WTC11 (cell line): ENCODE measurements around the gene KDM3B. TPM values are rescaled to one million over a fixed set of nuclear protein-coding genes. Genes with fewer than 3 reads are reported as not detected.
A peak's percentile ranks its signal among the peaks of the same experiment; 100 is the strongest.

Experiments used
- ATAC-seq: fragments of 200-7000 bp; cut with Tn5 transposase; 2 replicates; pipeline ENCODE4 v1.10.0; 2021; ENCODE audit warnings: mild to moderate bottlenecking, moderate library complexity
- CTCF ChIA-PET: fragments of 300-600 bp; sonication (Branson Sonifier 250); formaldehyde crosslinking; loops from one replicate; lab custom pipeline; 2021; ENCODE audit warnings: antibody characterized with exemption; lab: Charles Lee
- POLR2A ChIA-PET: fragments of 350-600 bp; sonication (Branson Sonifier 250); formaldehyde crosslinking; loops from one replicate; lab custom pipeline; 2021; ENCODE audit warnings: antibody characterized with exemption; lab: Charles Lee
- DNase-seq: peaks from one replicate; pipeline ENCODE4 v3.0.0; 2021; ENCODE audit warnings: low spot score
- H3K27ac Mint-ChIP-seq: 2 replicates; pipeline ENCODE4 v1.8.0; 2021; ENCODE audit warnings: mixed read lengths
- H3K27me3 Mint-ChIP-seq: 2 replicates; pipeline ENCODE4 v1.8.0; 2021; ENCODE audit warnings: low read depth, mild to moderate bottlenecking, moderate library complexity, mixed read lengths
- H3K36me3 Mint-ChIP-seq: 2 replicates; pipeline ENCODE4 v1.8.0; 2021; ENCODE audit warnings: mixed read lengths
- H3K4me1 Mint-ChIP-seq: 2 replicates; pipeline ENCODE4 v1.8.0; 2022; ENCODE audit warnings: mixed read lengths
- H3K4me3 Mint-ChIP-seq: 2 replicates; pipeline ENCODE4 v1.8.0; 2021; ENCODE audit warnings: mild to moderate bottlenecking, moderate library complexity, mixed read lengths
- H3K9me3 Mint-ChIP-seq: 2 replicates; pipeline ENCODE4 v1.8.0; 2021; ENCODE audit warnings: mixed read lengths
- ATF1 ChIP-seq: sonication (generic); formaldehyde crosslinking; IDR thresholded peaks from 2 replicates; pipeline ENCODE4 v1.8.1; 2023; ENCODE audit warnings: mild to moderate bottlenecking, moderate library complexity, missing genetic modification reagents
- ATF3 ChIP-seq: sonication (generic); formaldehyde crosslinking; conservative IDR thresholded peaks from 2 replicates; pipeline ENCODE4 v1.8.1; 2022; ENCODE audit warnings: mild to moderate bottlenecking, missing genetic modification reagents
- ATF6 ChIP-seq: sonication (generic); formaldehyde crosslinking; IDR thresholded peaks from 2 replicates; pipeline ENCODE4 v1.8.1; 2023; ENCODE audit warnings: mild to moderate bottlenecking, missing genetic modification reagents
- E2F1 ChIP-seq: sonication (generic); formaldehyde crosslinking; IDR thresholded peaks from 2 replicates; pipeline ENCODE4 v1.8.0; 2022; ENCODE audit warnings: mild to moderate bottlenecking, missing genetic modification reagents
- FOXK1 ChIP-seq: sonication (generic); formaldehyde crosslinking; IDR thresholded peaks from 2 replicates; pipeline ENCODE4 v1.8.0; 2022; ENCODE audit warnings: mild to moderate bottlenecking, moderate library complexity, missing genetic modification reagents
- FOXP1 ChIP-seq: sonication (generic); formaldehyde crosslinking; IDR thresholded peaks from 2 replicates; pipeline ENCODE4 v1.8.0; 2022; ENCODE audit warnings: missing genetic modification reagents, mild to moderate bottlenecking, moderate library complexity, borderline replicate concordance
- GTF2I ChIP-seq: fragments of 250-450 bp; sonication (Bioruptor Pico); conservative IDR thresholded peaks from 2 replicates; pipeline ENCODE4 v1.4.0; 2021; ENCODE audit warnings: mild to moderate bottlenecking
- IRF2 ChIP-seq: sonication (generic); formaldehyde crosslinking; IDR thresholded peaks from 2 replicates; pipeline ENCODE4 v1.8.0; 2022; ENCODE audit warnings: low read depth, missing genetic modification reagents, borderline replicate concordance
- MAX ChIP-seq: sonication (generic); formaldehyde crosslinking; IDR thresholded peaks from 2 replicates; pipeline ENCODE4 v1.8.0; 2022; ENCODE audit warnings: mild to moderate bottlenecking, missing genetic modification reagents
- NFE2L1 ChIP-seq: sonication (generic); formaldehyde crosslinking; IDR thresholded peaks from 2 replicates; pipeline ENCODE4 v1.8.1; 2023; ENCODE audit warnings: missing genetic modification reagents
- NFYB ChIP-seq: sonication (generic); formaldehyde crosslinking; conservative IDR thresholded peaks from 2 replicates; pipeline ENCODE4 v1.8.0; 2022; ENCODE audit warnings: low read depth, missing genetic modification reagents
- NR3C1 ChIP-seq: sonication (generic); formaldehyde crosslinking; conservative IDR thresholded peaks from 2 replicates; pipeline ENCODE4 v1.8.1; 2023; ENCODE audit warnings: low read depth, mild to moderate bottlenecking, missing genetic modification reagents
- PREB ChIP-seq: sonication (generic); formaldehyde crosslinking; IDR thresholded peaks from 2 replicates; pipeline ENCODE4 v1.8.1; 2022; ENCODE audit warnings: mild to moderate bottlenecking, missing genetic modification reagents, moderate library complexity, borderline replicate concordance
- SP1 ChIP-seq: sonication (generic); formaldehyde crosslinking; conservative IDR thresholded peaks from 2 replicates; pipeline ENCODE4 v1.8.1; 2022; ENCODE audit warnings: missing genetic modification reagents
- STAT6 ChIP-seq: sonication (generic); formaldehyde crosslinking; conservative IDR thresholded peaks from 2 replicates; pipeline ENCODE4 v1.8.1; 2023; ENCODE audit warnings: mild to moderate bottlenecking, low read depth, missing genetic modification reagents, moderate library complexity
- USF2 ChIP-seq: sonication (generic); formaldehyde crosslinking; IDR thresholded peaks from 2 replicates; pipeline ENCODE4 v1.8.1; 2023; ENCODE audit warnings: mild to moderate bottlenecking, missing genetic modification reagents, moderate library complexity
- ZNF281 ChIP-seq: sonication (generic); formaldehyde crosslinking; IDR thresholded peaks from 2 replicates; pipeline ENCODE4 v1.8.0; 2023; ENCODE audit warnings: mild to moderate bottlenecking, missing genetic modification reagents
- ZNF671 ChIP-seq: fragments of 250-450 bp; sonication (Bioruptor Pico); IDR thresholded peaks from 2 replicates; pipeline ENCODE4 v1.8.0; 2021; ENCODE audit warnings: mild to moderate bottlenecking
- ZSCAN18 ChIP-seq: fragments of 250-450 bp; sonication (Bioruptor Pico); IDR thresholded peaks from 2 replicates; pipeline ENCODE4 v2.1.2; 2022; ENCODE audit warnings: mild to moderate bottlenecking, moderate library complexity
- total RNA-seq: library from RNA; stranded (reverse); gene quantifications from 3 replicates; pipeline ENCODE4 v1.2.3, GENCODE V29; 2021

KDM3B gene
- total RNA-seq, 1 experiment from 2014 or later, result 87.9 TPM

- POLR2A ChIA-PET, result no interaction called here
- Mint-ChIP-seq H3K36me3 (peaks cover 11% of the 10 kb centered on the region), H3K27ac (peak overlapping the region; percentile 30; the same call in 1 of the 2 replicates), H3K4me3 (no peak overlapping the region), H3K9me3 (no peaks in the 10 kb centered on the region), H3K4me1 (no peaks in the 10 kb centered on the region), H3K27me3 (no peaks in the 10 kb centered on the region)
- CTCF ChIA-PET, result interaction anchor here (0.8 to 1.0 kb wide), 2 partner anchors 49 to 170 kb away, joined by 3 to 4 read pairs; no protein-coding TSS in a partner anchor
- DNase-seq (no peak), ATAC-seq (no peak)
- TF ChIP-seq USF2 (CRISPR knock-in tag), result no peak
- TF ChIP-seq STAT6, result no peak
- no peak for TF ChIP-seq E2F1 (CRISPR knock-in tag)
- TF ChIP-seq FOXP1 (CRISPR knock-in tag), result no peak
- no peak for TF ChIP-seq SP1 (CRISPR knock-in tag)
- TF ChIP-seq FOXK1 (CRISPR knock-in tag), result no peak
- no peak for TF ChIP-seq NR3C1
- no peak for TF ChIP-seq PREB (CRISPR knock-in tag)
- TF ChIP-seq MAX, result no peak
- no peak for TF ChIP-seq NFE2L1 (CRISPR knock-in tag)
- TF ChIP-seq ZSCAN18 (CRISPR knock-in tag), result no peak
- no peak for TF ChIP-seq IRF2 (CRISPR knock-in tag)
- TF ChIP-seq ATF6, result no peak
- no peak for TF ChIP-seq ZNF281 (CRISPR knock-in tag)
- no peak for TF ChIP-seq NFYB (CRISPR knock-in tag)
- no peak for TF ChIP-seq ATF3
- no peak for TF ChIP-seq ZNF671
- no peak for TF ChIP-seq ATF1 (CRISPR knock-in tag)
- no peak for TF ChIP-seq GTF2I (CRISPR knock-in tag)
Measured at GRCh38 chr5:138303372-138303771, 49.1 kb upstream of the KDM3B start.
